Muscle of leg (tissue), 11 donors: ENCODE data around the gene CDCA7L. TPM values are rescaled to one million over a fixed set of nuclear protein-coding genes. Genes with fewer than 3 reads are reported as not detected.

Source experiments
- DNase-seq: peaks from one replicate; pipeline ENCODE4 v3.0.0; 2013
- H3K27ac ChIP-seq: one replicate; pipeline ENCODE4 v1.5.1; 2013; ENCODE audit warnings: mild to moderate bottlenecking, low read length, control low read depth
- H3K27me3 ChIP-seq: one replicate; pipeline ENCODE4 v1.6.1; 2013; ENCODE audit warnings: low read length; ENCODE audit not compliant: control insufficient read depth, insufficient read depth
- H3K36me3 ChIP-seq: one replicate; pipeline ENCODE4 v1.6.1; 2013; ENCODE audit warnings: low read length; ENCODE audit not compliant: control insufficient read depth, insufficient read depth
- H3K4me1 ChIP-seq: one replicate; pipeline ENCODE4 v1.6.1; 2013; ENCODE audit warnings: low read length; ENCODE audit not compliant: control insufficient read depth, insufficient read depth
- H3K4me3 ChIP-seq: one replicate; pipeline ENCODE4 v1.5.1; 2013; ENCODE audit warnings: low read length, control low read depth
- H3K9me3 ChIP-seq: replicated peaks from 2 replicates; pipeline ENCODE4 v1.6.1; 2013; ENCODE audit warnings: low read depth, low read length; ENCODE audit not compliant: control insufficient read depth
- WGBS: methylation state at CpG from one replicate; pipeline ENCODE4 v1.1.5; 2013; ENCODE audit warnings: missing lambda C conversion rate; ENCODE audit not compliant: insufficient coverage; 5-methylcytosine and 5-hydroxymethylcytosine counted together
- polyA plus RNA-seq, 8 donors: library from polyadenylated mRNA; unstranded; fragments of 120-200 nt; gene quantifications; one replicate each; pipeline versions ENCODE4 v1.2.1 to v1.2.3, GENCODE V29; 2013; ENCODE audit warnings: inconsistent platforms in 1 of 8, low replicate concordance in 1 of 8; ENCODE audit not compliant: insufficient read length in 8 of 8, insufficient read depth in 1 of 8
- total RNA-seq: library from RNA; stranded (reverse); fragments of 120-200 nt; gene quantifications from one replicate; pipeline ENCODE4 v1.2.4, GENCODE V29; 2013

CDCA7L gene
- total and polyA plus RNA-seq, 9 donors: 15.4 to 27.9 (median 22.9) TPM

DNA sequence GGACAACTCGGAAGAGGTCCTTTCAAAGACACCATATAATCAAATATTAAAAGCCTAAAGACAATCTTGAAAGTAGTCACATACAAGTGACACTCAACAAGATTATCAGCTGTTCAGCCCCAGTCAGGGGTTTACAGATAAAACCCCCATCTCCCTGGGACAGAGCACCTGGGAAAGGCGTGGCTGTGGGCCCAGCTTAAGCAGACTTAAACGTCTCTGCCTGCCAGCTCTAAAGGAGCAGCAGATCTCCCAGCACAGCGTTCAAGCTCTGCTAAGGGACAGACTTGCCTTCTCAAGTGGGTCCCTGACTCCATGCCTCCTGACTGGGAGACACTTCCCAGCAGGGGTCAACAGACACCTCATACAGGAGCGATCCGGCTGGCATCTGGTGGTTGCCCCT is 18.0 kb downstream of the CDCA7L start:
- WGBS: 78% methylated on average over 5 of the region's 6 CpGs
- Histone ChIP-seq H3K4me3 (no peak overlapping the region), H3K36me3 (no peaks in the 10 kb centered on the region), H3K4me1 (no peaks in the 10 kb centered on the region), H3K9me3 (no peaks in the 10 kb centered on the region), H3K27me3 (no peaks in the 10 kb centered on the region), H3K27ac (no peak overlapping the region)
- DNase-seq: no peak

DNA sequence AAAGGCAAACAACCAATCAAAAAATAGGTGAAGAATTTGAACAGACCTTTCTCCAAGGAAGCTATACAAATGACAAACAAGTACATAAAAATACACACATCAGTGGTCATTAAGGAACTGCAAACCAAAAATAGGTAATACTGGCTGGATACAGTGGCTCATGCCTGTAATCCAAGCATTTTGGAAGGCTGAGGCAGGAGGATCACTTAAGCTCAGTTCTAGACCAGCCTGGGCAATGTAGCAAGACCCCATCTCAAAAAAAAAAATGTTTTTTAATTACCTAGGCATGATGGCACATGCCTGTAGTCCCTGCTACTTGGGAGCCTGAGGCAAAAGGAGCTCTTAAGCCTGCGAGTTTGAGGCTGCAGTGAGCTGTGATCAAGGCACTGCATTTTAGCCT is 19.3 kb downstream of the CDCA7L start:
- H3K4me3 ChIP-seq: no peak overlapping the region
- no peaks in the 10 kb centered on the region for H3K9me3 ChIP-seq
- H3K27ac ChIP-seq: no peak overlapping the region
- no peaks in the 10 kb centered on the region for H3K27me3 ChIP-seq
- no CpG with 5 or more reads among the region's 1 CpG for WGBS
- H3K4me1 ChIP-seq: no peaks in the 10 kb centered on the region
- no peaks in the 10 kb centered on the region for H3K36me3 ChIP-seq
- no peak for DNase-seq

DNA sequence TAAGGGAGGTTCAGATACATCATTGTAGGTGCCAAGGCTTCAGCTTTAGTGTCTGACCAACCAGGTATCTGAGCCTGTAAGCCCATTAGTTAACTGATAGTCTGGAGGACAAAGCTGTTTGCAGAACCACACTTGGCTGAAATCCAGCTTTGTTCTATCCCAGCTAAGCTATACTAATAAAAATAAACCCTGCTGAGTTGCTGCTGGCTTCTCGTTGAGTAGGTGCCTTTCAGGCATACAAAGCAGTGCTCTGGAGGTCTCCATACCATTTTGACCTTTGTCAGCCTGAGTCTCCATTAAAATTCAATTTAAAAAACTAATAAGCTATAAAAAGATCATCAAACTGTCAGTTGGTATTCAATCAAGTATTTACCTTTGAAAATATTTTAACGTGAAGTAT is 22.0 kb downstream of the CDCA7L start:
- Histone ChIP-seq H3K27me3 (no peaks in the 10 kb centered on the region), H3K27ac (no peak overlapping the region), H3K4me1 (no peaks in the 10 kb centered on the region), H3K36me3 (no peaks in the 10 kb centered on the region), H3K9me3 (no peaks in the 10 kb centered on the region), H3K4me3 (no peak overlapping the region)
- DNase-seq: no peak
- 40% methylated on average over 1 of the region's 2 CpGs for WGBS

DNA sequence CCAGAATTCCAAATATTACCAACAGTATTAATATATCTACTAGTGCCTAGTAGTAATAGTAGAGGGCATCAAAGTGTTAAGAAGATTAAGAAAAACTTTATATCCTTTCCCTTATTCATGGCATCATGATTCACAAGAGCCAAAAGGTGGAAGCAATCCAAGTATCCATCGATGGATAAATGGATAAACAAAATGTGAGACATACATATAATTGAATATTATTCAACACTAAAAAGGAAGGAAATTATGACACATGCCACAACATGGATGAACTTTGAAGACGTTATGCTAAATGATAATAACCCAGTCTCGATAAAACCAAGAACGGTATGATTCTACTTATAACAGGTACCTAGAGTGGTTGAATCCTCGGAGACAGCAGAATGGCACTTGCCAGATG is 23.1 kb downstream of the CDCA7L start:
- Histone ChIP-seq H3K27me3 (no peaks in the 10 kb centered on the region), H3K36me3 (no peaks in the 10 kb centered on the region), H3K27ac (no peak overlapping the region), H3K4me1 (no peaks in the 10 kb centered on the region), H3K9me3 (no peaks in the 10 kb centered on the region), H3K4me3 (no peak overlapping the region)
- no peak for DNase-seq
- no CpG with 5 or more reads among the region's 5 CpGs for WGBS

DNA sequence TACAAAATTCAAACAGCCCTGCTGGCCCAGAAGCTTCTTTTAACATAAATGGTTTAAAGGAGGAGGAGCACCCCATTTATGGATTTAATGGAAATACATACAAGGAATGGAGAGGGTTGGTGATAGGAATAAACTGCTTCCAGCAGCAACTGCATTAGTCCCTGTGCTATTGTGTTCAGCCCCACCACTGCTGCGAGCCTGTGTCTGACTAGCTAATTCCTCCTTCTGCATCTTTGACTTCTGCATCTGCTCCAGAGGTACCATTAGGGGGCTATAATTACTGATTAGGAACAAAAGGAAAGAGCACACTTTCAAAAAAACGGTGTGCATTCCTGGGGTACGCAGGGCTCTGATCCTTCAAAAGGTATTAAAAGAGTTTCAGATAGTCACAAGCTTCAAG is 24.8 kb downstream of the CDCA7L start:
- Histone ChIP-seq H3K4me3 (no peak overlapping the region), H3K27ac (no peak overlapping the region), H3K27me3 (no peaks in the 10 kb centered on the region), H3K9me3 (no peaks in the 10 kb centered on the region), H3K36me3 (peaks cover 6% of the 10 kb centered on the region), H3K4me1 (no peaks in the 10 kb centered on the region)
- no CpG with 5 or more reads among the region's 3 CpGs for WGBS
- DNase-seq: no peak

DNA sequence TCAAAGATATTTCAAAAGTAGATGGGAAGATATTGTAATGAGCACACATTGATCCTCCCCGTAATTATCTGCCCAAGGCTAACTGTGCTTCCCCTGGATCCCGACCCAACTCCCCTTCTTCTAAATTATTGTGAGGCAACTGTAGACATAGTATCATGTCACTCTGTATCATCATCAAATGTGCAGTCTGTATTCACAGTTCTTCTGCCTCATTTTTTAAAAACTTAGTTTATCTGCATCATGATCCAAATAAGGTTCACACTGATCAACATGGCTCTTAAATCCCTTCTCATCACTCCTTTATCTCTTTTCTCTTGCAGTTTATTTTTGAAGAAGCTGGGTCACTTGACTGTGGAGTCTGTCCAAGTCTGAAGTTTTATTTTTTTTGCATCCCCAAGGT is 27.5 kb downstream of the CDCA7L start:
- Histone ChIP-seq H3K36me3 (peaks cover 21% of the 10 kb centered on the region), H3K4me3 (no peak overlapping the region), H3K4me1 (no peaks in the 10 kb centered on the region), H3K27me3 (no peaks in the 10 kb centered on the region), H3K27ac (no peak overlapping the region), H3K9me3 (no peaks in the 10 kb centered on the region)
- no CpG with 5 or more reads among the region's 2 CpGs for WGBS
- no peak for DNase-seq

DNA sequence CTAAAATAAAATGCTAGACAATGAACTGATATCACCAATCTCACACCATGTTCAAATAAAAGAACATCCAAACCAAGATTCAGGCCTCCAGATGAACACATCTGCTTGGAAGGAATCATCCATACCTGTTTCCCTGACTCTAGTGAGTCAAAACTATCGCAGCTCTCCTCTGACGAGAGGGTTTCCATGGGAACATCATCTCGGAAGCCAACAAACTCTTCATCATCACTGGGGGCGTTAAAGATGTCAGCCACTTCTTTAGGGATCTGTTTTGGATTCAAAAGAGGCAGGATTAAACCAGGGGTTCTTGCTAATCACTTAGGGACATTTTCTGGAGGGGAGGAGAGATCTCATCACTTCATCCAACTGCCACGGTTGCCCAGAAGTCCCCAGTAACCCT is 29.1 kb downstream of the CDCA7L start:
- no peaks in the 10 kb centered on the region for H3K27me3 ChIP-seq
- peaks cover 21% of the 10 kb centered on the region for H3K36me3 ChIP-seq
- H3K4me3 ChIP-seq: no peak overlapping the region
- H3K9me3 ChIP-seq: no peaks in the 10 kb centered on the region
- no CpG with 5 or more reads among the region's 5 CpGs for WGBS
- DNase-seq: no peak
- H3K4me1 ChIP-seq: peaks cover 4% of the 10 kb centered on the region
- H3K27ac ChIP-seq: no peak overlapping the region

DNA sequence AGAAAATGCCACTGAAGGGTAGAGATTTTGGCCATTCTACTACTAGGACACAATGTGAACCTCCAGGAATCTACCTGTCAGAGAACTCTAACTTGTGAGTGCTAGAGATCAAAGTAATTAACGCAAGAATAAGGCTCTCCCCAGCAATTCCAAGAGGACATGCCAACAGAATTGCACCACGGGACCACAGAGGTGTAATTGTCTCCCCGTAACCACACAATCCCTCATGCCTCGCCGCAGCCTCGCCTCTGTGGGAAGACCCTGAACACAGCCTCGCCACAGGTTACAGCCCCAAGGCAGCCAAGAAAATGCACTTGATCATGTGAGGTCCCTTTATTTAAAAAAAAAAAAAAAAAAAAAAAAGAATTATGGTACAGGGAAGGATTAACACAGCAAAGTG is 29.5 kb downstream of the CDCA7L start:
- H3K36me3 ChIP-seq: peaks cover 21% of the 10 kb centered on the region
- no peak overlapping the region for H3K4me3 ChIP-seq
- H3K27me3 ChIP-seq: no peaks in the 10 kb centered on the region
- H3K4me1 ChIP-seq: peaks cover 4% of the 10 kb centered on the region
- H3K27ac ChIP-seq: no peak overlapping the region
- no peaks in the 10 kb centered on the region for H3K9me3 ChIP-seq
- no CpG with 5 or more reads among the region's 7 CpGs for WGBS
- no peak for DNase-seq

DNA sequence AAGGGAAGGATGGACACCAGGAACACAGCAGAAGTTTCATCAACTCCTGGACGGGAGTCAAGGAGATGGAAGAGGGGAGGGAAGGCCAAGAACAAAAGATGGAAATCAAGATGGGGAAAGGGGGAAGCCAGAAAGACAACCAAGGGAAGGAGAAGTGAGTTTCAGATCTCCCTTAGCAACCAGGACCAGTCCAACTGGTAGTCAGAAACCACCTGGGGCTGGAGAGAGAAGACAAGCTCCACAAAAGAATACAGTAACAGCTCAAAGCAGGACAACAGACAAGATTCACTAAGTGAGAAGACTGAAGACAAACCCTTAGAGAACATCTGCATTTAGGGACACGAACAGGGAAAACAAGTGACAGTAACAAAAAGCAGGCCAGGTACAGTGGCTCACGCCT is 30.6 kb downstream of the CDCA7L start:
- 50% methylated on average over 1 of the region's 3 CpGs for whole genome bisulfite sequencing
- peaks cover 21% of the 10 kb centered on the region for H3K36me3 ChIP-seq
- no peak overlapping the region for H3K27ac ChIP-seq
- H3K9me3 ChIP-seq: no peaks in the 10 kb centered on the region
- no peak overlapping the region for H3K4me3 ChIP-seq
- peak; percentile 42 for DNase-seq
- H3K27me3 ChIP-seq: no peaks in the 10 kb centered on the region
- peaks cover 4% of the 10 kb centered on the region for H3K4me1 ChIP-seq

DNA sequence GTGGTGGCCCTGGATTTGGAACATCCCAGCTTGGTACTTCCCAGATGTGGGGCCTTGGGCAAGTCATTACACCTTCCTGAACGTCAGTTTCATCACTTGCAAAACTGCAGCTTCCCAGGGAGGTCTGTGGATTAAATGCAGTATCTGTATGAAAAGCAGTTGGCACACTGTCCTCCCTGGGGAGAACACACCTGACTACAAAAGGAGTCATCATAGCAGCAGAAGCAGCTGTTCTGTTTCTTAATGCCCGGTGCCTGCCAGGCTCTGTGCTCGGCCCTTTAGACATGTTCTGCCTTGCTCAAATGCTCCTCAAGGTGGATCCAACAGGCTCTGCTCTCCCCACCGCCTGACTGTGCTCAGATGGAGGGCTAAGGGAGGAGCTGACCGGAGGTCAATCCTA is 31.0 kb downstream of the CDCA7L start:
- Histone ChIP-seq H3K27ac (no peak overlapping the region), H3K36me3 (peaks cover 21% of the 10 kb centered on the region), H3K9me3 (no peaks in the 10 kb centered on the region), H3K27me3 (no peaks in the 10 kb centered on the region), H3K4me1 (peaks cover 4% of the 10 kb centered on the region), H3K4me3 (no peak overlapping the region)
- no peak for DNase-seq
- 76% methylated on average over 4 of the region's 5 CpGs for WGBS
